Activated CD4-positive, CD25-positive, alpha-beta regulatory T cell (primary cell): ENCODE results near the gene SDHAF1.

Experiments
- DNase-seq, 4 experiments: peaks; one replicate each; lab custom pipeline; 2025; lab: John Stamatoyannopoulos, UW

The SDHAF1 gene

GRCh38 chr19:35986664-35987570, 8.1 kb upstream of the SDHAF1 start:
- no peak for DNase-seq

GRCh38 chr19:35987571-35987896, 7.5 kb upstream of the SDHAF1 start:
- DNase-seq = no peak

GRCh38 chr19:35988824-35989223, 6.2 kb upstream of the SDHAF1 start:
- DNase-seq = no peak

GRCh38 chr19:35990156-35990555, 4.8 kb upstream of the SDHAF1 start:
- no peak for DNase-seq

- no peak for DNase-seq
Measured at GRCh38 chr19:35990771-35991730, 3.9 kb upstream of the SDHAF1 start.

- no peak for DNase-seq
Measured at GRCh38 chr19:35991731-35992450, 3.1 kb upstream of the SDHAF1 start.

GRCh38 chr19:35992907-35993765, 1.9 kb upstream of the SDHAF1 start:
- DNase-seq = no peak

- no peak for DNase-seq
Measured at GRCh38 chr19:35993923-35994598, 927 bp upstream of the SDHAF1 start.

- no peak for DNase-seq
Measured at GRCh38 chr19:35996777-35997176, 1.8 kb downstream of the SDHAF1 start.

GRCh38 chr19:36001605-36002004, 6.6 kb downstream of the SDHAF1 start:
- DNase-seq = no peak

GRCh38 chr19:36003284-36003683, 8.3 kb downstream of the SDHAF1 start:
- no peak for DNase-seq

GRCh38 chr19:36006955-36007354, 12.0 kb downstream of the SDHAF1 start:
- no peak for DNase-seq

GRCh38 chr19:36008336-36008978, 13.5 kb downstream of the SDHAF1 start, which contains the start of gene SYNE4:
SYNE4 (minus strand) TSS chr19:36008813; CDS start chr19:36008681, 132 bp downstream.
- DNase-seq = no peak

- no peak for DNase-seq
Measured at GRCh38 chr19:36009220-36009619, 14.2 kb downstream of the SDHAF1 start.

GRCh38 chr19:36009633-36010379, 14.8 kb downstream of the SDHAF1 start:
- DNase-seq = no peak

- no peak for DNase-seq
Measured at GRCh38 chr19:36010402-36010801, 15.4 kb downstream of the SDHAF1 start.

GRCh38 chr19:36013280-36014011, 18.5 kb downstream of the SDHAF1 start:
- DNase-seq = no peak
